WI38 (cell line): ENCODE data around the gene NUP205.
A peak's percentile ranks its signal among the peaks of the same experiment; 100 is the strongest.

ENCODE experiments used
- H3K4me3 ChIP-seq: 2 replicates; pipeline ENCODE4 v1.5.1; 2011; ENCODE audit warnings: low read depth, mild to moderate bottlenecking, control low read depth, low read length
- TF ChIP-seq, protein P1 (sequence below): IDR thresholded peaks from 2 replicates; pipeline ENCODE4 v1.5.1; 2012; ENCODE audit warnings: low read depth, mild to moderate bottlenecking, control low read depth, low read length

NUP205 gene, protein sequence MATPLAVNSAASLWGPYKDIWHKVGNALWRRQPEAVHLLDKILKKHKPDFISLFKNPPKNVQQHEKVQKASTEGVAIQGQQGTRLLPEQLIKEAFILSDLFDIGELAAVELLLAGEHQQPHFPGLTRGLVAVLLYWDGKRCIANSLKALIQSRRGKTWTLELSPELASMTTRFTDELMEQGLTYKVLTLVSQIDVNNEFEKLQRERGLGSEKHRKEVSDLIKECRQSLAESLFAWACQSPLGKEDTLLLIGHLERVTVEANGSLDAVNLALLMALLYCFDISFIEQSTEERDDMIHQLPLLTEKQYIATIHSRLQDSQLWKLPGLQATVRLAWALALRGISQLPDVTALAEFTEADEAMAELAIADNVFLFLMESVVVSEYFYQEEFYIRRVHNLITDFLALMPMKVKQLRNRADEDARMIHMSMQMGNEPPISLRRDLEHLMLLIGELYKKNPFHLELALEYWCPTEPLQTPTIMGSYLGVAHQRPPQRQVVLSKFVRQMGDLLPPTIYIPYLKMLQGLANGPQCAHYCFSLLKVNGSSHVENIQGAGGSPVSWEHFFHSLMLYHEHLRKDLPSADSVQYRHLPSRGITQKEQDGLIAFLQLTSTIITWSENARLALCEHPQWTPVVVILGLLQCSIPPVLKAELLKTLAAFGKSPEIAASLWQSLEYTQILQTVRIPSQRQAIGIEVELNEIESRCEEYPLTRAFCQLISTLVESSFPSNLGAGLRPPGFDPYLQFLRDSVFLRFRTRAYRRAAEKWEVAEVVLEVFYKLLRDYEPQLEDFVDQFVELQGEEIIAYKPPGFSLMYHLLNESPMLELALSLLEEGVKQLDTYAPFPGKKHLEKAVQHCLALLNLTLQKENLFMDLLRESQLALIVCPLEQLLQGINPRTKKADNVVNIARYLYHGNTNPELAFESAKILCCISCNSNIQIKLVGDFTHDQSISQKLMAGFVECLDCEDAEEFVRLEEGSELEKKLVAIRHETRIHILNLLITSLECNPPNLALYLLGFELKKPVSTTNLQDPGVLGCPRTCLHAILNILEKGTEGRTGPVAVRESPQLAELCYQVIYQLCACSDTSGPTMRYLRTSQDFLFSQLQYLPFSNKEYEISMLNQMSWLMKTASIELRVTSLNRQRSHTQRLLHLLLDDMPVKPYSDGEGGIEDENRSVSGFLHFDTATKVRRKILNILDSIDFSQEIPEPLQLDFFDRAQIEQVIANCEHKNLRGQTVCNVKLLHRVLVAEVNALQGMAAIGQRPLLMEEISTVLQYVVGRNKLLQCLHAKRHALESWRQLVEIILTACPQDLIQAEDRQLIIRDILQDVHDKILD (N-terminal part only)

DNA sequence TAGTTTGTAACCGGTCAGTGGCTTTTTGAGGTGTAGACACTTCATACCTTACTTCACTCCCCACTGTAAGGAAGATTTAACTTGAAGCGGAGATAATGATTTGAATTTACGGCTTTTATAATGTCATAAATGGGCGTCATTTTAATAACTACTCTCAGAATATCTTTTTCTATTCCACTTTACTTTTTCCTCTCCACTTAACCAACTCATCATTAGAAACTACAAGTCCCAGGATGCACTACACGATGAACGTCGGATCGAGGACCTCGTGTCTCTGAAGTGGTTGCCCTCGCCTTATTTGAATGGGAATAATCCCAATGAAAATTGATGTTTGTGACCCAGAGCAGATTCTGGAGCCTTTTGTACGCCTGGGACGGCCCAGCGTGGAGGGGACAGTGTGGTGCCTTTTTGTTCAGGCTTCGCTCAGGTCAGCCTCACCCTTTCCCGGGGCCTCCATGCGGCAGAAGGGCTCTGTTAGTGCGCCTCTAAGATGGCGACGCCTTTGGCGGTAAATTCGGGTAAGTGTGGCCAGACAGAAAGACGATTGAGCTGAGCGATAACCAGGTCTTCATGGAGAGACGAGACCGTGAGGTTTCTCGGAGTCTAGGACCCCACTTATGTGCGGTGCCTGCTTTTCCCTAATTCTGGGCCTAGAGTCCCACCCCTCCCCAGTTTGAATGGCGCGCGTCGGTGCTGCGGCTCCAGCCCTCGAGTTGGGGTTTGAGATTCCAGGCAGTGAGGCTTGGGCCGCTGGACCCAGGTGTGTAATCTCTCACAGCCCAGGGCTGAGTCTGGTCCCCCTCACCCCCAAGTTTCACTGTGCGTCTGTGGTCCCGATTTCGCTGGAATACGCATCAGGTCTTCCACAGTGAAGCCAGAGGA is at the start of gene NUP205:
NUP205 (plus strand) TSS at position 463 of the 882 bp plus-strand sequence; CDS start at position 491, 28 bp downstream.
- H3K4me3 ChIP-seq, result peak within 1 kb of the TSS; percentile 92
- TF ChIP-seq, protein P1, sequence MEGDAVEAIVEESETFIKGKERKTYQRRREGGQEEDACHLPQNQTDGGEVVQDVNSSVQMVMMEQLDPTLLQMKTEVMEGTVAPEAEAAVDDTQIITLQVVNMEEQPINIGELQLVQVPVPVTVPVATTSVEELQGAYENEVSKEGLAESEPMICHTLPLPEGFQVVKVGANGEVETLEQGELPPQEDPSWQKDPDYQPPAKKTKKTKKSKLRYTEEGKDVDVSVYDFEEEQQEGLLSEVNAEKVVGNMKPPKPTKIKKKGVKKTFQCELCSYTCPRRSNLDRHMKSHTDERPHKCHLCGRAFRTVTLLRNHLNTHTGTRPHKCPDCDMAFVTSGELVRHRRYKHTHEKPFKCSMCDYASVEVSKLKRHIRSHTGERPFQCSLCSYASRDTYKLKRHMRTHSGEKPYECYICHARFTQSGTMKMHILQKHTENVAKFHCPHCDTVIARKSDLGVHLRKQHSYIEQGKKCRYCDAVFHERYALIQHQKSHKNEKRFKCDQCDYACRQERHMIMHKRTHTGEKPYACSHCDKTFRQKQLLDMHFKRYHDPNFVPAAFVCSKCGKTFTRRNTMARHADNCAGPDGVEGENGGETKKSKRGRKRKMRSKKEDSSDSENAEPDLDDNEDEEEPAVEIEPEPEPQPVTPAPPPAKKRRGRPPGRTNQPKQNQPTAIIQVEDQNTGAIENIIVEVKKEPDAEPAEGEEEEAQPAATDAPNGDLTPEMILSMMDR, result no peak

DNA sequence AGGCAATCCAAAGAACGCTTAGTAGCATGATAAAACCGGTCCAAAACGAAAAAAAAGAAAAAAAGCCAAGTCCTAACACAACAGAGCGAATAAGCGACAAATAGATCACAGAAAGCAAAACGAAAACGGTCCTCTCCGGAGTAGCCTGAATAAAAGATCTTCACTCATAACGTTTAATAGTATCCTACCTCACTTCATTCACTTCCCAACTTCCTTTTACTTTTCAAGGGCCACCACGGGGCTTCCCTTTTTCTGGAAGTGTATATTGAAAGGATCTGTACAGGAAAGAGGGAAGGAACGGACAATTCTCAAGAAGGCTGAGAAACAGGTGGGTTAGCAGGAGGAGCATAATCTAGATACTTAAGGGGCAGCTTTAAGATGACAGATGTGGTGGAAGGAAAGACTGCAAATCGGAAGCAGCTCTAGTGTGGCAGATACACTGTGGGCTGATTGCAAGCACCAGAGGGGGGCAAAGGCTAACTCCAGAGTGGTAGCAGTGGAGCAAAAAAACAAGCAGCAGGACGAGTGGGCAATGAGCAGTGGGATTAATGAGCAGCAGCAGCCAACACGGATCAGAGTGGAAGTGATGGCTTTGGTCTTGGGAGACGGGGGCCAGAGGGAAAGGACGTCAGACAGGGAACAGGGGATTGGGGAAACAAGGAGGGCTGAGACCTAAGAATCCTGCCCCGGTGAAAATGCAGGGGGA is 48.7 kb upstream of the NUP205 start:
- peak overlapping the region; percentile 97 for H3K4me3 ChIP-seq
- TF ChIP-seq, protein P1, result no peak

DNA sequence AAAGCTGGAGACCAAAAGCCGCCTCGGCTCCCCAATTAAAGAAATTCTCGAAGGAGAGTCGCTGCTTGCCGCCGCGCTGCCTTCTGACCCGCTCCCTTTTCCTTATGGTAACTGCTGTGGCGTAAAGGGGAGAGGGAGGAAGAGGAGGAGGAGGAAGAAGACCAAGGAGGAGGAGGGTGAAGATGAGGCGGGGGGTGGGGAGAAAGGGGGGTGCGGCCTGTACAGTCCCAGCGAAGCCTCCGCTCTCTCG is 48.2 kb upstream of the NUP205 start:
- H3K4me3 ChIP-seq, result peak overlapping the region; percentile 97
- TF ChIP-seq, protein P1, result no peak

DNA sequence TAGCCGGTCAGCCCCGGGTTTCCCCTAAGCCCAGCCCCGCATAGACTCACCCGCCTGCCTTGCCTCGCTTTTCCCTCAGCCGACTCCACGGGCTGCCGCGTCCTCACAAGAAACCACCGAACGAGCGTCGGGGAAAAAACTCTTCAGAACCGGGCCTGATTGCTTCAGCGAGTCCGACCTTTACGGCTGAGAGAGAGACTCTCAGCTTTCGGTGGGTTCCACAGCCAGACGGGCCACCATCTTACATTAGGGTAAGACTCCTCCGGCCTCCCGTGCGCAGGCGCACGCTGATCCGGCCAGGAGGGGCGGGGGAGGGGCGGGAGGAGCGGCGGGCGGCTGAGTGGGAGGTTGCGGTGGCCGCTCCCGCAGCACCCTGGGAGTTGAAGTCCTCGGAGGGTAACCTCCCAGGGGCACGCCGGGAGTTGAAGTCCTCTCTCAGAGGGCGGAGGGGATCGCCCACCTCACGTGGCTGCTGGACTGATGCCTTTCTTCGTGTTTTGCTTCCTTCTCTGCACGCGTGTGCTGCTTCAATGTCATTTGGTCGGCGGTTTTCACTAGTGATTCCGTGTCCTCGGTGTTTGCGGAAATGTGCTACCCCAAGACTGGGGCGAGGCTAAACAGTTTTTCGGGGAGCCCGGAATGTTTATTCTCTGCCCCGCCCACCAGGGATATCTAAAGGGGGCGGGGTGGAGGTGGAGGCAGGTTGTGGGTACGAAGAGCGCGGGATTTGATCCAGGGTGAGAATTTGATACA is 47.7 kb upstream of the NUP205 start, which contains the start of gene CNOT4:
CNOT4 (minus strand) TSS at position 264 of the 753 bp plus-strand sequence. CDS start 71,771 bp downstream, outside the sequence.
- H3K4me3 ChIP-seq, result peak within 1 kb of the TSS; percentile 97
- TF ChIP-seq, protein P1, result no peak

DNA sequence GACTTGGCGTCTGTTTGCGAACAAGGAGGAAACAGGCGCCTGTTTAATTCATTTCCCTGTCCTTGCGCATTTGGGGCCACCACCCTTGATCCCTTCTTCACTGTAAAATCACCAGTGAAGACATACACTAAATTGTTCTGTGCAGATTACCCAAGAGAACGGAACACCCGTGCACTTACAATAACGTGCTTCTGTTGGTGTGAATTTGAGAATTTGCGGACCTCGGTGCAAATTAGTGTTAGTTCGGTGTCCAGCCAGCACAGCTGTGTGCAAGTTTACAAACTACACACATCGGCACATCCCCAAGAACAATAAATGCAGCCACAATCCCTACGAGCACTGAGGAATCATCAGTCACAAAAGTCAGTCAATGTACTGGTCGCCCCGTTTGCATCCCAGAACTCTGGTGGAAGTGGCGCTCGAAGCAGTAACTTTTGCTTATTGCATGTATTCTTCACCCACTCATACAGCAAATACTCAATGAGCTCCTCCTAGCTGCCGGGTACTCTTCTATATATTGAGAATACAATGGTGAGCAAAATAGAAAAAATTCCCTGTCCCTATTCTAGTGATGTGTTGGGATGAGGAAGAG is 47.0 kb upstream of the NUP205 start:
- TF ChIP-seq, protein P1, result no peak
- H3K4me3 ChIP-seq, result peak overlapping the region; percentile 97
